OCI-LY7 (cell line): Measurements from ENCODE around the gene SMTNL2.

ENCODE experiments used
- CTCF ChIP-seq: fragments of 200-600 bp; sonication (generic); conservative IDR thresholded peaks from 2 replicates; pipeline ENCODE4 v1.5.1; 2014; ENCODE audit warnings: mild to moderate bottlenecking, antibody characterized with exemption, low read length, moderate library complexity, mixed read lengths
- EZH2phosphoT487 ChIP-seq: fragments of 200-600 bp; sonication (generic); IDR thresholded peaks from 2 replicates; pipeline ENCODE4 v1.6.1; 2018; ENCODE audit warnings: low read depth, borderline replicate concordance, mild to moderate bottlenecking, mixed run types, antibody characterized with exemption, low read length, moderate library complexity, mixed read lengths

GRCh38 chr17:4586043-4586442, 1.7 kb downstream of the SMTNL2 start:
- TF ChIP-seq CTCF: no peak
- TF ChIP-seq EZH2phosphoT487: no peak
